KMS-11 (cell line): ENCODE measurements around the gene VPS11.

Experiments used
- H2AFZ ChIP-seq: fragments of 200-600 bp; sonication (generic); 2 replicates; pipeline ENCODE4 v1.6.1; 2016; ENCODE audit warnings: antibody characterized with exemption, mixed run types, low read depth
- H3K27ac ChIP-seq: fragments of 200-600 bp; sonication (generic); 2 replicates; pipeline ENCODE4 v1.6.1; 2016; ENCODE audit warnings: mild to moderate bottlenecking, mixed run types
- H3K27me3 ChIP-seq: fragments of 200-600 bp; sonication (generic); 2 replicates; pipeline ENCODE4 v1.6.1; 2017; ENCODE audit warnings: mild to moderate bottlenecking, low read depth, mixed run types, moderate library complexity; ENCODE audit not compliant: insufficient read depth
- H3K36me3 ChIP-seq: fragments of 200-600 bp; sonication (generic); 2 replicates; pipeline ENCODE4 v1.6.1; 2017; ENCODE audit warnings: mild to moderate bottlenecking, mixed run types; ENCODE audit not compliant: insufficient read depth
- H3K4me1 ChIP-seq: fragments of 200-600 bp; sonication (generic); 2 replicates; pipeline ENCODE4 v1.6.1; 2016; ENCODE audit warnings: mild to moderate bottlenecking, low read depth, mixed run types; ENCODE audit not compliant: poor library complexity, severe bottlenecking
- H3K4me2 ChIP-seq: fragments of 200-600 bp; sonication (generic); 2 replicates; pipeline ENCODE4 v1.7.0; 2016; ENCODE audit warnings: mild to moderate bottlenecking, mixed run types
- H3K4me3 ChIP-seq: fragments of 200-600 bp; sonication (generic); IDR thresholded peaks from 2 replicates; pipeline ENCODE4 v1.6.1; 2017; ENCODE audit warnings: low read depth, low read length, mixed read lengths; ENCODE audit not compliant: insufficient read depth
- H3K79me2 ChIP-seq: fragments of 200-600 bp; sonication (generic); 2 replicates; pipeline ENCODE4 v1.6.1; 2016; ENCODE audit warnings: low read depth, mixed run types; ENCODE audit not compliant: insufficient read depth
- H3K9ac ChIP-seq: fragments of 200-600 bp; sonication (generic); 2 replicates; pipeline ENCODE4 v1.6.1; 2016; ENCODE audit warnings: mild to moderate bottlenecking, mixed run types
- H4K20me1 ChIP-seq: fragments of 200-600 bp; sonication (generic); 2 replicates; pipeline ENCODE4 v1.6.1; 2016; ENCODE audit warnings: mild to moderate bottlenecking, mixed run types; ENCODE audit not compliant: insufficient read depth
- CTCF ChIP-seq: fragments of 200-600 bp; sonication (generic); conservative IDR thresholded peaks from 2 replicates; pipeline ENCODE4 v1.6.1; 2017; ENCODE audit warnings: low read depth, mild to moderate bottlenecking, antibody characterized with exemption, low read length, moderate library complexity, mixed read lengths

Gene VPS11

GRCh38 chr11:119118946-119119345 lies 51.3 kb downstream of the VPS11 start:
- Histone ChIP-seq H3K9ac (no peak overlapping the region), H3K4me1 (peaks cover 22% of the 10 kb centered on the region)
- no peak for TF ChIP-seq CTCF

GRCh38 chr11:119120639-119121007 lies 53.0 kb downstream of the VPS11 start:
- H3K4me1 ChIP-seq = peaks cover 22% of the 10 kb centered on the region
- peaks cover 14% of the 10 kb centered on the region; the same call in 1 of the 2 replicates for H3K79me2 ChIP-seq
- peak overlapping the region; percentile 84 for H2AFZ ChIP-seq
- H3K9ac ChIP-seq = peak overlapping the region; percentile 27; the same call in 1 of the 2 replicates
- no peak overlapping the region for H3K4me3 ChIP-seq
- no peak for TF ChIP-seq CTCF
- no peaks in the 10 kb centered on the region for H4K20me1 ChIP-seq
- no peaks in the 10 kb centered on the region for H3K27me3 ChIP-seq
- H3K4me2 ChIP-seq = peak overlapping the region; percentile 76
- no peaks in the 10 kb centered on the region for H3K36me3 ChIP-seq
- H3K27ac ChIP-seq = peak overlapping the region; percentile 40; the same call in 1 of the 2 replicates

More at GRCh38 chr11:119118946-119119345, 51.3 kb downstream of the VPS11 start:
- no peaks in the 10 kb centered on the region for H3K36me3 ChIP-seq
- no peak overlapping the region for H3K27ac ChIP-seq
- H2AFZ ChIP-seq = no peak overlapping the region
- H3K79me2 ChIP-seq = peaks cover 14% of the 10 kb centered on the region; the same call in 1 of the 2 replicates
- H4K20me1 ChIP-seq = no peaks in the 10 kb centered on the region
- no peak overlapping the region for H3K4me3 ChIP-seq
- H3K27me3 ChIP-seq = no peaks in the 10 kb centered on the region
- H3K4me2 ChIP-seq = no peak overlapping the region

- Histone ChIP-seq H3K27me3 (no peaks in the 10 kb centered on the region), H3K4me2 (peak within 1 kb of the TSS; percentile 86), H3K27ac (peak within 1 kb of the TSS; percentile 40; the same call in 1 of the 2 replicates), H3K36me3 (no peaks in the 10 kb centered on the region), H2AFZ (peak within 1 kb of the TSS; percentile 84), H3K4me1 (peaks cover 22% of the 10 kb centered on the region), H4K20me1 (no peaks in the 10 kb centered on the region), H3K9ac (peak within 1 kb of the TSS; percentile 50; the same call in 1 of the 2 replicates), H3K4me3 (no peak within 1 kb of the TSS), H3K79me2 (peaks cover 14% of the 10 kb centered on the region; the same call in 1 of the 2 replicates)
- no peak for TF ChIP-seq CTCF
Observed at GRCh38 chr11:119121008-119121810, 53.6 kb downstream of the VPS11 start, which contains the start of gene HINFP. TSS of gene HINFP (plus strand) at chr11:119121580. CDS start at chr11:119126945, 5,365 bp downstream.

GRCh38 chr11:119121811-119122124 lies 54.1 kb downstream of the VPS11 start:
- Histone ChIP-seq H4K20me1 (no peaks in the 10 kb centered on the region), H3K27me3 (no peaks in the 10 kb centered on the region), H3K36me3 (no peaks in the 10 kb centered on the region), H3K79me2 (peaks cover 14% of the 10 kb centered on the region; the same call in 1 of the 2 replicates), H3K4me3 (no peak overlapping the region), H3K9ac (peak overlapping the region; percentile 50; the same call in 1 of the 2 replicates), H3K4me1 (peaks cover 22% of the 10 kb centered on the region), H2AFZ (peak overlapping the region; percentile 61; the same call in 1 of the 2 replicates), H3K4me2 (peak overlapping the region; percentile 86), H3K27ac (no peak overlapping the region)
- no peak for TF ChIP-seq CTCF
